ENCODE measurements around the gene CBLB. TPM values are rescaled to one million over a fixed set of nuclear protein-coding genes. Genes with fewer than 3 reads are reported as not detected.

CBLB gene
- total RNA-seq, 1 donor from 2014 or later: 16.7 TPM

- no peak for DNase-seq (ENCODE audit: low read depth, low spot score)
Measured at GRCh38 chr3:105626739-105627138, 242.1 kb downstream of the CBLB start.

- DNase-seq (ENCODE audit: low read depth, low spot score): no peak
Measured at GRCh38 chr3:105622169-105622568, 246.6 kb downstream of the CBLB start.

GRCh38 chr3:105620236-105620635 lies 248.6 kb downstream of the CBLB start:
- DNase-seq (ENCODE audit: low read depth, low spot score): no peak

GRCh38 chr3:105619651-105620050 lies 249.2 kb downstream of the CBLB start:
- no peak for DNase-seq (ENCODE audit: low read depth, low spot score)

GRCh38 chr3:105618556-105618955 lies 250.3 kb downstream of the CBLB start:
- DNase-seq (ENCODE audit: low read depth, low spot score): no peak

GRCh38 chr3:105616374-105617121 lies 252.3 kb downstream of the CBLB start:
- no peak for DNase-seq (ENCODE audit: low read depth, low spot score)

GRCh38 chr3:105615814-105616213 lies 253.0 kb downstream of the CBLB start:
- no peak for DNase-seq (ENCODE audit: low read depth, low spot score)

- DNase-seq (ENCODE audit: low read depth, low spot score): no peak
Measured at GRCh38 chr3:105614288-105615030, 254.4 kb downstream of the CBLB start.

GRCh38 chr3:105613120-105613519 lies 255.7 kb downstream of the CBLB start:
- no peak for DNase-seq (ENCODE audit: low read depth, low spot score)

- no peak for DNase-seq (ENCODE audit: low read depth, low spot score)
Measured at GRCh38 chr3:105611304-105612192, 257.3 kb downstream of the CBLB start.

GRCh38 chr3:105610473-105610872 lies 258.3 kb downstream of the CBLB start:
- no peak for DNase-seq (ENCODE audit: low read depth, low spot score)

GRCh38 chr3:105608623-105609022 lies 260.2 kb downstream of the CBLB start:
- DNase-seq (ENCODE audit: low read depth, low spot score): no peak

GRCh38 chr3:105606016-105606415 lies 262.8 kb downstream of the CBLB start:
- no peak for DNase-seq (ENCODE audit: low read depth, low spot score)
